ENCODE data around the gene TANK. TPM values are rescaled to one million over a fixed set of nuclear protein-coding genes. Genes with fewer than 3 reads are reported as not detected.

TANK gene
- total and polyA plus RNA-seq, 2 donors (not counting 1 experiment from before 2014, with no cell fraction given), result 96.4 to 104 TPM

- no peak overlapping the region for H3K4me2 ChIP-seq (ENCODE audit: extremely low read depth, insufficient read depth, low read length)
- H3K9me3 ChIP-seq (ENCODE audit: control insufficient read depth, insufficient read depth, low read depth, low read length), result no peaks in the 10 kb centered on the region
- H3K4me3 ChIP-seq (replicated peaks in 1 of 4; ENCODE audit: control extremely low read depth in 1 of 4, insufficient read depth in 1 of 4, low read depth in 3 of 4, low read length in 4 of 4), result no peak overlapping the region
- no peak overlapping the region for H3K27ac ChIP-seq (ENCODE audit: insufficient read depth, low read length)
- H3K4me1 ChIP-seq (ENCODE audit: control insufficient read depth, extremely low read depth, insufficient read depth, low read length), result no peaks in the 10 kb centered on the region
- TF ChIP-seq EZH2 (IDR thresholded peaks at IDR 0.05; ENCODE audit: low read length, missing control alignments), result no peak
- TF ChIP-seq, protein P1, sequence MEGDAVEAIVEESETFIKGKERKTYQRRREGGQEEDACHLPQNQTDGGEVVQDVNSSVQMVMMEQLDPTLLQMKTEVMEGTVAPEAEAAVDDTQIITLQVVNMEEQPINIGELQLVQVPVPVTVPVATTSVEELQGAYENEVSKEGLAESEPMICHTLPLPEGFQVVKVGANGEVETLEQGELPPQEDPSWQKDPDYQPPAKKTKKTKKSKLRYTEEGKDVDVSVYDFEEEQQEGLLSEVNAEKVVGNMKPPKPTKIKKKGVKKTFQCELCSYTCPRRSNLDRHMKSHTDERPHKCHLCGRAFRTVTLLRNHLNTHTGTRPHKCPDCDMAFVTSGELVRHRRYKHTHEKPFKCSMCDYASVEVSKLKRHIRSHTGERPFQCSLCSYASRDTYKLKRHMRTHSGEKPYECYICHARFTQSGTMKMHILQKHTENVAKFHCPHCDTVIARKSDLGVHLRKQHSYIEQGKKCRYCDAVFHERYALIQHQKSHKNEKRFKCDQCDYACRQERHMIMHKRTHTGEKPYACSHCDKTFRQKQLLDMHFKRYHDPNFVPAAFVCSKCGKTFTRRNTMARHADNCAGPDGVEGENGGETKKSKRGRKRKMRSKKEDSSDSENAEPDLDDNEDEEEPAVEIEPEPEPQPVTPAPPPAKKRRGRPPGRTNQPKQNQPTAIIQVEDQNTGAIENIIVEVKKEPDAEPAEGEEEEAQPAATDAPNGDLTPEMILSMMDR (conservative IDR thresholded peaks at IDR 0.05 in 1 of 2, IDR thresholded peaks at IDR 0.05 in 1 of 2; ENCODE audit: low read depth in 1 of 2, low read length in 2 of 2), result no peak
- no peak overlapping the region for H2AFZ ChIP-seq (ENCODE audit: low read length)
- H3K9ac ChIP-seq (ENCODE audit: insufficient read depth, low read length), result no peak overlapping the region
- H4K20me1 ChIP-seq (ENCODE audit: control insufficient read depth, extremely low read depth, insufficient read depth, low read length), result no peaks in the 10 kb centered on the region
- no peak for DNase-seq (ENCODE audit: low read depth in 2 of 2)
- no peaks in the 10 kb centered on the region for H3K36me3 ChIP-seq (ENCODE audit: control insufficient read depth, insufficient read depth, low read length)
- no peaks in the 10 kb centered on the region for H3K27me3 ChIP-seq (ENCODE audit: control insufficient read depth, insufficient read depth, low read length)
- no peaks in the 10 kb centered on the region for H3K79me2 ChIP-seq (ENCODE audit: control insufficient read depth, insufficient read depth, low read length)
Observed at GRCh38 chr2:161113693-161114575, 46.3 kb upstream of the TANK start.

- Histone ChIP-seq H3K4me3 (replicated peaks in 1 of 4; ENCODE audit: control extremely low read depth in 1 of 4, insufficient read depth in 1 of 4, low read depth in 3 of 4, low read length in 4 of 4) (no peak overlapping the region), H2AFZ (ENCODE audit: low read length) (no peak overlapping the region), H3K27ac (ENCODE audit: insufficient read depth, low read length) (no peak overlapping the region), H3K9ac (ENCODE audit: insufficient read depth, low read length) (no peak overlapping the region), H3K4me2 (ENCODE audit: extremely low read depth, insufficient read depth, low read length) (no peak overlapping the region), H3K79me2 (ENCODE audit: control insufficient read depth, insufficient read depth, low read length) (no peaks in the 10 kb centered on the region), H3K9me3 (ENCODE audit: control insufficient read depth, insufficient read depth, low read depth, low read length) (no peaks in the 10 kb centered on the region), H3K27me3 (ENCODE audit: control insufficient read depth, insufficient read depth, low read length) (no peaks in the 10 kb centered on the region), H4K20me1 (ENCODE audit: control insufficient read depth, extremely low read depth, insufficient read depth, low read length) (no peaks in the 10 kb centered on the region), H3K36me3 (ENCODE audit: control insufficient read depth, insufficient read depth, low read length) (no peaks in the 10 kb centered on the region), H3K4me1 (ENCODE audit: control insufficient read depth, extremely low read depth, insufficient read depth, low read length) (no peaks in the 10 kb centered on the region)
- TF ChIP-seq, protein P1 (conservative IDR thresholded peaks at IDR 0.05 in 1 of 2, IDR thresholded peaks at IDR 0.05 in 1 of 2; ENCODE audit: low read depth in 1 of 2, low read length in 2 of 2), result no peak
- TF ChIP-seq EZH2 (IDR thresholded peaks at IDR 0.05; ENCODE audit: low read length, missing control alignments), result no peak
- no peak for DNase-seq (ENCODE audit: low read depth in 2 of 2)
Observed at GRCh38 chr2:161115205-161115604, 45.0 kb upstream of the TANK start.

GRCh38 chr2:161115605-161116380 is 44.4 kb upstream of the TANK start:
- TF ChIP-seq EZH2 (IDR thresholded peaks at IDR 0.05; ENCODE audit: low read length, missing control alignments), result no peak
- TF ChIP-seq, protein P1 (conservative IDR thresholded peaks at IDR 0.05 in 1 of 2, IDR thresholded peaks at IDR 0.05 in 1 of 2; ENCODE audit: low read depth in 1 of 2, low read length in 2 of 2), result no peak
- no peak for DNase-seq (ENCODE audit: low read depth in 2 of 2)
- H3K4me2 ChIP-seq (ENCODE audit: extremely low read depth, insufficient read depth, low read length), result no peak overlapping the region
- no peaks in the 10 kb centered on the region for H3K9me3 ChIP-seq (ENCODE audit: control insufficient read depth, insufficient read depth, low read depth, low read length)
- H3K9ac ChIP-seq (ENCODE audit: insufficient read depth, low read length), result no peak overlapping the region
- no peak overlapping the region for H3K4me3 ChIP-seq (replicated peaks in 1 of 4; ENCODE audit: control extremely low read depth in 1 of 4, insufficient read depth in 1 of 4, low read depth in 3 of 4, low read length in 4 of 4)
- H3K27ac ChIP-seq (ENCODE audit: insufficient read depth, low read length), result no peak overlapping the region
- H3K36me3 ChIP-seq (ENCODE audit: control insufficient read depth, insufficient read depth, low read length), result no peaks in the 10 kb centered on the region
- no peaks in the 10 kb centered on the region for H3K79me2 ChIP-seq (ENCODE audit: control insufficient read depth, insufficient read depth, low read length)
- H3K4me1 ChIP-seq (ENCODE audit: control insufficient read depth, extremely low read depth, insufficient read depth, low read length), result no peaks in the 10 kb centered on the region
- H3K27me3 ChIP-seq (ENCODE audit: control insufficient read depth, insufficient read depth, low read length), result no peaks in the 10 kb centered on the region
- H4K20me1 ChIP-seq (ENCODE audit: control insufficient read depth, extremely low read depth, insufficient read depth, low read length), result no peaks in the 10 kb centered on the region
- no peak overlapping the region for H2AFZ ChIP-seq (ENCODE audit: low read length)

Measured in fibroblast of lung (primary cell).